ENCODE data around the gene TRPV6.

GRCh38 chr7:142896741-142897379, 11.3 kb upstream of the TRPV6 start:
- TF ChIP-seq REST (IDR thresholded peaks at IDR 0.05; ENCODE audit: insufficient replicate concordance, low read depth) (no peak), CTCF (IDR thresholded peaks at IDR 0.05; ENCODE audit: insufficient read depth, low read length) (no peak)

Data from HL-60 (cell line).